Measurements from ENCODE around the gene CTH.
"Not testable (repeated sequence)": the region's sequence is repeated elsewhere in the genome, so short reads cannot be mapped to it uniquely, and the experiment has no call there.

CTH gene

DNA sequence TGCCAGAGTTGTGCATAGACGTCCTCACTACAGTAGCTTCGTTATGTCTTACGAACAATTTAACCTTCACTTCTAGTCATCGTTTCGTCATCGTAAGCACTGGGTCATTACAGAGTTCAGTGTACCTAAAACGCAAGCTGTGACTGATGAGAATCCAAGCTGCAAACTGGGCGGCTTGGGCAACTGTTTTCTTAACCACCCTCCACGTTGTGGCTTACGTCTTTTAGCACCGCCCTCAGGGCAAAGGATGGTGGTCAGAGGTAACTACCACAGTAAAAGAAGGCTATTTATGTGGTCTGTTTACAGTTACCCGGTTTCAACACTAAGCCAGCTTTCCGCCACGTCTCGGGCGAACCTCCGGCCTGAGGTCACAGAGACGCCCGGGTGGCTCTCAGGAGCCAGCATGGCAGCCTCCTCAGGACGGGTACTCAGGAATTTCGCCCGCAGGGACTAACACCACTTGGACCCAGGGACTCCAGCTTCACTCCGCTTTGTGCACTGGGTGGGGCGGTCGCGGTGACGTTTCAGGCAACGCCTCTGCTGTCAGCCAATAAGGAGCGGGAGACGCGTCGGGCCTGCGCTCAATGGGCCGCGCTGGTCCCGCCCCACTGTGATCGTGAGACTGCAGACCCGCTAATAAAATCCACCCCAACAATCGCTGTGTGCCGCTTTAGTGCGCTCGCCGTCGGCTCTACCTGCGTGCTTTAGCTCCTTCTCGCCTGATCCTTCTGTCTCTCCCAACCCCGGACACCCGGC is at the start of gene CTH:
TSS of gene CTH (plus strand) at position 665 of the 756 bp plus-strand sequence. CDS start 148 bp downstream, outside the sequence.
- DNase-seq (ENCODE audit: low read depth) = peak; percentile 84

DNA sequence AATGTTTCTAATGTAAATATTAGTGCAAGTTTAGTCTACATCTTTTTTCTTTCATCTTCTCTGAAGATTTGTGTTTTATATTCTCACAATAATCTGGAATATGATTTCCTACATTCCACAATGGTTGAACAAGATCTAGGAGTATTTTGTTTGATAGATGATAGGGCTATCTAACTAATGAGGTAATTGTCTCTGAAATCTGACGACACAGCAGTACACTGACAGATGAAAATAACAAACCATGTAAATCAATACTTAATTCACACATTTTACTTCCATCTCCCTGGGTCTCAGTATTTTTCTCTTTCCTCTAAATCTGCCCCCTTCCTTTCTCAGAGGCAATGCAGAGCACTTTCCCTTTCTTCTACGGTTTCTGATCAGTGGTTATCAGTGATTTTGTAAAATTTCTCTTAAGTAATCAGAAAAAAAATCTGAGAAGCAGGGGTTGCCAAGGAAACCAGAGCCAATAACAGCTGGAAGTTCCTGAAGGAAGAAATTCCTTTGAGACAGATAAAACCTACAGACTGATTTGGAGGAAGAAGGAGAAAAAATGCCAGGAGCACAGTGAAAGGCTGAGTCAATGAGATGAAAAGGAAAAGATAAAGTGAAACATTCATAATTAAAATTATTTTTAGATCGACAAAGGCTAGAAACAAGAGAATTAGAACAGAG is 49.2 kb upstream of the CTH start:
- no peak for DNase-seq (ENCODE audit: low read depth)

DNA sequence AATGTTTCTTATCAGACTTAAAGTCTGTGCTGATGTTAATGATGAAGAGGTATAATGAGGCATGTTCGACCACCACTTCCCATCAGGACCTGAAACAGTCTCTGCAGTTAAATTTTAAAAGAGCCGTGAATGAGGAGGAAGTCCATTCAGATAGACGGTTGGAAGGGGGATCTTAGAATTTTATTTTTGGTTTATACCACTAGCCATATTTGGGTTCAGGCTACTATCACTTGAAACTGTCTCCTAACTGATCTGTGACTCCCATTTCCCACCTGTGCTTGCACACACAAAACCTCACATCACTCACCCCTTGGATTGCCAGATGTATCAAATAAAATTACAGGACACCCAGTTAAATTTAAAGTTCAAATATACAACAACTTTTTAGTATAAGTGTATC is 46.6 kb upstream of the CTH start:
- DNase-seq (ENCODE audit: low read depth) = no peak

DNA sequence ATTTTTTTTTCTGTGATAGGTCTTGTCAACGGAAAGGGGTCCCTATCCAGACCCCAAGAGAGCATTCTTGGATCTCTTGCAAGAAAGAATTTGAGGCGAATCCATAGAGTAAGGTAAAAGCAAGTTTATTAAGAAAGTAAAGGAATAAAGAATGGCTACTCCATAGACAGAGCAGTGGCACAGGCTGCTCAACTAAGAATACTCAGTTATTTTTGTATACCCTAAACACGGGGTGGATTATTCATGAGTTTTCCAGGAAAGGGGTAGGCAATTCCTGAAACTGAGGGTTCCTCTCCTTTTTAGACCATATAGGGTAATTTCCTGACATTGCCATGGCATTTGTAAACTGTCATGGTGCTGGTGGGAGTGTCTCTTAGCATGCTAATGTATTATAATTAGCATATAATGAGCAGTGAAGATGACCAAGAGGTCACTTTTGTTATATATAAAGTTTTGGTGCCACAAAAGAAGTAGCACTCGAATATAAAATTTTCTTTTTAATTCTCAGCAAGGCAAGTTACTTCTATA is 44.6 kb upstream of the CTH start:
- DNase-seq (ENCODE audit: low read depth) = not testable (repeated sequence)

DNA sequence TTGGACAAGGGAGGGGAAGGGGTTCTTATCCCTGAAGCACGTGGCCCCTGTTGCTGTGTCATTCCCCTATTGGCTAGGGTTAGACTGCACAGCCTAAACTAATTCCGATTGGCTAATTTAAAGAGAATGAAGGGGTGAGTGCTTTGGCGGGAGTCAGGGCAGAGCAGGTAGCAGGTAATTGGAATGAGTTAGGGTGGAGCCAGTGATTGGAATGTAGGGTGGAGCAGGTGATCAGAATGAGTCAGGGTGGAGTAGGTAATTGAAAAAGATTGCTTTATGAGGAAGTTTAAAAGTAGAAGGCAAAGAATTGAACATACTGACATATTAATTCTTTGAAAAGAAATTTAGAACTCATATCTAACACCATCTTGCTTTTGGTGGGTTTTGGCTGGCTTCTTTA is 44.1 kb upstream of the CTH start:
- DNase-seq (ENCODE audit: low read depth) = not testable (repeated sequence)

DNA sequence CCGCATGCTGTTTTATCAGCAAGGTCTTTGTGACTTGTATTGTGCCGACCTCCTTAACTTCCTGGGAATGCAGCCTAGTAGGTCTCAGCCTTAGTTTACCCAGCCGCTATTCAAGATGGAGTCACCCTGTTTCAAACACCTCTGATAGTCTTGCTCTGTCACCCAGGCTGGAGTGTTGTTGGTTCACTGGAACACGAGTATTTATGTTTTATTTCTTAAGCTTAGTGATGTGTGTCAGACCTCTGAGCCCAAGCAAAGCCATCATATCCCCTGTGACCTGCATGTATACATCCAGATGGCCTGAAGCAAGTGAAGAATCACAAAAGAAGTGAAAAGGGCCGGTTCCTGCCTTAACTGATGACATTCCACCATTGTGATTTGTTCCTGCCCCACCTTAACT is 43.7 kb upstream of the CTH start:
- not testable (repeated sequence) for DNase-seq (ENCODE audit: low read depth)

DNA sequence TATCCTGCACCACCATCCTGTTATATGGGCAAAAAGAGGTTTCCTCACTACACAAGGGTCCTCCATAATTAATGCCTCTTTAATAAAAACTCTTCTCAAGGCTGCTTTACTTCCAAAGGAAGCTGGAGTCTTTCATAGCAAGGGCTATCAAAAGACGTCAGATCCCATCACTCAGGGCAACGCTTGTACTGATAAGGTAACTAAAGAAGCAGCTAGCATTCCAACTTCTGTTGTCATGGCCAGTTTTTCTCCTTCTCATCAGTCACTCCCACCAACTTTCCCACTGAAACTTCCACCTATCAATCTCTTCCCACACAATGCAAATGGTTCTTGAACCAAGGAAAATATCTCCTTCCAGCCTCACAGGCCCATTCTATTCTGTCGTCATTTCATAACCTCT is 39.5 kb upstream of the CTH start:
- not testable (repeated sequence) for DNase-seq (ENCODE audit: low read depth)

DNA sequence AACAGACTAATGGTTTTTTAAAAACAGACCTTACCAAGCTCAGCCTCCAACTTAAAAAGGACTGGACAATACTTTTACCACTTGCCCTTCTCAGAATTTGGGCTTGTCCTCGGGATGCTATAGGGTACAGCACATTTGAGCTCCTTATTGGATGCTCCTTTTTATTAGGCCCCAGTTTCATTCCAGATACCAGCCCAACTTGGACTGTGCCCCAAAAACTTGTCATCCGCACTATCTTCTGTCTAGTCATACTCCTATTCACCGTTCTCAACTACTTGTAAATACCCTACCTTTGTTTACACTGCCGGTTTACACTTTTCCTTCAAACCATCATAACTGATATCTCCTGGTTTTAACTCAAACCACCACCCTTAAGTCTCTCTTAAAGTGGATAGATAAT is 38.6 kb upstream of the CTH start:
- DNase-seq (ENCODE audit: low read depth) = no peak

DNA sequence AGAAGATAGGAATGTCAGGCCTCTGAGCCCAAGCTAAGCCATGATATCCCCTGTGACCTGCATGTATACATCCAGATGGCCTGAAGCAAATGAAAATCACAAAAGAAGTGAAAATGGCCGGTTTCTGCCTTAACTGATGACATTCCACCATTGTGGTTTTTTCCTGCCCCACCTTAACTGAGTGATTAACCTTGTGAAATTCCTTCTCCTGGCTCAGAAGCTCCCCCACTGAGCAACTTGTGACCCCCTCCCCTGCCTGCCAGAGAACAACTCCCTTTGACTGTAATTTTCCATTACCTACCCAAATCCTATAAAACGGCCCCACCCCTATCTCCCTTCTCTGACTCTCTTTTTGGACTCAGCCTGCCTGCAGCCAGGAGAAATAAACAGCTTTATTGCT is 37.5 kb upstream of the CTH start:
- not testable (repeated sequence) for DNase-seq (ENCODE audit: low read depth)

DNA sequence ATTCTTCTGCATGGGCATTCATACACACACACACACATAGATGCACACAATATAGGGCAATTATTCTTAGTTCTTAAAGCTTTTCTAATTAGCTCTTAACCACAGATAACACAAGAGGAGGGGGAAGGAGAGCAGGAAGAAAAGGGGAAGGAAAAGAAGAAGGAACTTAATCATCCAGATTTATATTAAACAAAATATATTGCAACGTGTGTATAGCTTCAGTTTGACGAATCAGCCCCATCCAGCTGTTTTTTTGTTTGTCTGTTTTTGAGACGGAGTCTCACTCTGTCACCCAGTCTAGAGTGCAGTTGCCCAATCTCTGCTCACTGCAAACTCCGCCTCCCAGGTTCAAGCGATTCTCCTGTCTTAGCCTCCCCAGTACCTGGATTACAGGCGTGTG is 34.9 kb upstream of the CTH start:
- no peak for DNase-seq (ENCODE audit: low read depth)

DNA sequence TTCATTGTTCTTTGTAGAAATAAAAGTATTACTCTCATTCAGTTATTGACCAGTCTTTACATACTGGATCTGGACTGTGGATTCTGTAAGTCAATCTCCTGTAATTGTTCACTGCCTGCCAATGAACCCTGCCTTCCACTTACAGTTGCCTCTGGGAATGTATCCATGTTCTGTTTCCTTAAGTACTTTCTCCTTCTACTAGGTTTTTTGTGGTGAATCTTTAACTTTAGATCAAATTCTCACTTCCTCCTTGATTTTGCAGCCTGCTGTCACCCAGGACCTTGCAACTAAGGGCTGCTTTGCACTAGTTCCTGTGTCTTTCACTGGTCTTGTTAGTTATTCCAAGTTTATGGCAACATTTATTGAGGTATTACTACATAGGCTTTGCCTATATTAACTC is 28.4 kb upstream of the CTH start:
- no peak for DNase-seq (ENCODE audit: low read depth)

DNA sequence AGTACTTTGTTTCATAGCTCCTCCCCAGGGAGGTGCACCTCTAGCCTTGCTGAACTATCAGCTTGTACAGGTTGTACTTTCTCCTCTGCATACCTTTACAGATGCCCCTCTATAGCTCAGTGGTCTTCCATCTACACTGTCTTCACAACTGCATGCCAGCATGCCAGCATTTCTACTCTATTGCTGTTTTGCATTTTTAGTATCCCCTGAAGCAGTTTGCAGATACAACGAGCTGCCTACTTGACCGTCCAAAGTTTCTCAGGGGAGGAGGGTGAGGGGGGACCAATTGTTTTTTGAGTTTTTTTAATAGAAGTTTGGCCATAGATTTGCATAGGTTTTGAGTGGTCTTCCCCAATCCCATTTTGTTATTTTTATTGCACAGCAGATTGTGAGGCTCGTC is 27.6 kb upstream of the CTH start:
- no peak for DNase-seq (ENCODE audit: low read depth)

DNA sequence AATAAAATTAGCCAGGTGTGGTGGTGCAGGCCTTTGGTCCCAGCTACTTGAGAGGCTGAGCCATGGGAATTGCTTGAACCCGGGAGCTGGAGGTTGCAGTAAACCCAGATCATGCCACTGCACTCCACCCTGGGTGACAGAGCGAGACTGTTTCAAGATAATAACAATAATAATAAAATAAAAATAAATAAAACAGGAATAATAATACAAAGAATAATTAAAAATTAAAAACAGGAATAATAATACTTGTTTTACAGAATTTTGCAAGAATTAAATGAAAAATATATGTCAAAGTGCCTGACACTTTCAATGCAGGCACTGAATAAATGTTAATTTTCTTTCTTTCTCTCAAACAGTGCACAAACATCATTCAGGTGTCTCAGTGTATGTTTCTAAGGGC is 26.5 kb upstream of the CTH start:
- no peak for DNase-seq (ENCODE audit: low read depth)

DNA sequence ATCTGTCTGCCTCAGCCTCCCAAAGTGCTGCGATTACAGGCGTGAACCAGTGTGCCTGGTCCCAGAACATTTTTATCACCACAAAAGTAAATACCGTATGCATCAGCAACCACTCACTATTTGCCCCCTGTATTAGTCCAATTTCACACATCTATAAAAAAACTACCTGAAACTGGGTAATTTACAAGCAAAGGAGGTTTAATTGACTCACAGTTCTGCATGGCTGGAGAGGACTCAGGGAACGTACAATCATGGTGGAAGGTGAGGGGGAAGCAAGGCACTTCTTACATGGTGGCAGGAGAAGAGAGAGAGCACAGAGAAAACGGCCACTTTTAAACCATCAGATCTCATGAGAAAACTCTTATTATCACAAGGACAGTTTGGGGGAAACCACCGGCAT is 25.6 kb upstream of the CTH start:
- no peak for DNase-seq (ENCODE audit: low read depth)

DNA sequence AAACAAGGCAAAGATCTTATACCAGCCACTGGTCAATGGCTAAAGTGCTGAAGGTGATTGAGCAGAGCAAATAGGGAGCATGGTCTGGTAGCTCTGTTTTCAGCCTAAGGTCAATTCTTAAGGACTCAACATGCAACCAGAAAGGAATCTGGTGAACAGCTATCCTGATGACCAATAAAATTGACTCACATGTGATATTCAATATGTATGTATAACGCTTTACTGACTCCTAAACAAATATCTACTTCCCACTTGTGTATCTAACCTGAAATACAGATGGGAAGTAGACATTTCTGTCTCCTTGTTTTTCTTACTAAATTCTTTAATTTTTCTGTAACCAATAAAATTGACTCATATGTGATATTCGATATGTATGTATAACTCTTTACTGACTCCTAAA is 24.9 kb upstream of the CTH start:
- DNase-seq (ENCODE audit: low read depth) = no peak

DNA sequence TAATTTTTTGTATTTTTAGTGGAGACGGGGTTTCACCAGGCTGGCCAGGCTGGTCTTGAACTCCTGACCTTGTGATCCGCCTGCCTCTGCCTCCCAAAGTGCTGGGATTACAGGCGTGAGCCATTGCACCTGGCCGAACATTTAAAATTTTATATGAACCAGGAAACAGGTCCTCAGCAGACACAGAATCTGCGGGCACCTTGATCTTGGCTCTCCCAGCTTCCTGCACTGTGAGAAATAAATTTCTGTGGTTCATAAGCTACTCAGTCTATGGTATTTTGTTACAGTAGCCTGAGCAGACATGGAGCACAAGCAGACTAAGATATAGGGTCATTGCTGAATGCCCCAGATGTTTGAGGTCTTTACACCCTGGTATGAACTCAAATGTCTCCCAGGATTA is 23.6 kb upstream of the CTH start:
- no peak for DNase-seq (ENCODE audit: low read depth)

DNA sequence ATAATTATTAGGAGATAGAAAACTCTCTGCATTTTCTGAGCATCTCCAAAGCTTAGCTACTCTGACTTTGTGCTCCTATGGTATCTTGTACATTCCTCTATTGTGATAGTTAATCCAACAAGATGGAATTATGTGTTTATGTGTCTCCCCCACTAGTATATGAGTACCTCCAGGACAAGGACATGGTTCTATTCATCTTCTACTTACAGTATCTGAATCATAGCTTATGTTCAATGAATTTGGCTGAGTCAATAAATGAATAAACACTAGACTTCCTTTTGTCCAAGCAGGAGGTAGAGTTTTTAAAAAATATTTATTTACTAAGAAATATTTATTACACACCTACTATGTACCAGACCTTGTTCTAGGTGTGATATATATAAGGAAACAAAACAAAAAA is 18.4 kb upstream of the CTH start:
- no peak for DNase-seq (ENCODE audit: low read depth)

DNA sequence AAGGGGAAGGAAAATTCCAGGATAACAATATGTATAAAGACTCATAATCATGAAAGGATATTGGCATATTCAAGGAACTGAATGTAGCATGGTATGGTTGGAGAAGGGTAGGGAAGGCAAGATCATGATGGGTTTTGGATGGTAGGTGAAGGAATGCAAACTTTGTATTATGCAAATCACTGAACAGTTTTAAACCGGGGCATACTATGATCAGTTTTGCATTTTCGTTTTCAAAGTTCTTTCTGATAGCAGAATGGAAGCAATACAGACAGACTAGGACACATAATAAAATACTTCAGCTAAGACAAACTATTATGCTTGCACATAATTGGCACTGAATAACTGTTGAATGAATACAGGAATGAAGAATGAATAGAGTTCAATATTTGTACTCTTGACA is 14.5 kb upstream of the CTH start:
- DNase-seq (ENCODE audit: low read depth) = no peak

DNA sequence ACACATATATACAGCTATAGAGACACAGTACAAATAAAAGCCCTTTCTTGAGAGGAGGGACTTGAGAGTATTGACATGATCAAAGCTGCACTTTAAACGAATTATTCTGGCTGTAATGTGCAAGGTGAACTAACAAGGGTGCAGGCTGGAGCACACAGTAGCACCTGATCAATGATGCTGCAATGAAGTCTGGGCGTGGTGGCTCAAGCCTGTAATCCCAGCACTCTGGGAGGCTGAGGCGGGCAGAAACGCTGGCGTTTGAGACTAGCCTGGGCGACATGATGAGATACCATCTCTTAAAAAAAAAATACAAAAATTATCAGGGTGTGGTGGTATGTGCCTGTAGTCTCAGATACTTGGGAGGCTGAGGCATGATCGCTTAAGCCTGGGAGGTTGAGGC is 14.1 kb upstream of the CTH start:
- DNase-seq (ENCODE audit: low read depth) = no peak

DNA sequence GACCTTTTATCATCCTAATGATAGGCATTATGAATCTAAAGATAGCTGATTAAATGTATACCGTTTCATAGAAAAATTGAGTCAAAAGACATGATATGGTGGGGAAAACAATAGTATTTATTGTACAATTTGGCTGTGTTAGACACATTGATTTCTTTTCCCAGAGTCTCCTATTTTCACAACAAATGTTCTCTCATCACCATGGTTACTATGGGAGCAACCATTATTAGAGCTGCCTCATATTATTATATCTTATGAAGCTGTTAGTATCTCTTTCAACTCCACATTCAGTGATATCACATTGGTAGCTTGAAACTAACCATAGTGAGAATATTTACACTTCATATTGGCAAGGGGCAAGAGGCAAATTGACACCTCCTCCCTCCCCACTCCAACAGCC is 10.7 kb upstream of the CTH start:
- no peak for DNase-seq (ENCODE audit: low read depth)

DNA sequence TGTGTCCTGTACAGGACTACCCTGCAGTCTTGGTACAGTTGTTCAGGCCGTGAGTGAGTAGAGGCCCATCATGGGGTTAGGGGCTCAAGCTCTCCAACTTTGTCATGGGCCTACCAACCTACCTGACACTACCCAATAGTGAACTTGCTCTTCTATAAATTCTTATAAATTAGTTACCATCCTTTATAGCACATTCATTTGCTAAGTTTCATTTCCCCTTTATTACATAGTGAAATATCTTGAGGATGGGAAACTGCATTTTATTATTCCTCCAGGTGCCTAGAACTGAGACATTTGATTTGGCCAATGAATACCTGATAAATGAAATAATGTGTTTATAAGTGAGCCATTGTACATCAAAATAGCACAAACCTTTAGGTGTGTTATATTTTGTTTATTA is 9.1 kb upstream of the CTH start:
- no peak for DNase-seq (ENCODE audit: low read depth)

DNA sequence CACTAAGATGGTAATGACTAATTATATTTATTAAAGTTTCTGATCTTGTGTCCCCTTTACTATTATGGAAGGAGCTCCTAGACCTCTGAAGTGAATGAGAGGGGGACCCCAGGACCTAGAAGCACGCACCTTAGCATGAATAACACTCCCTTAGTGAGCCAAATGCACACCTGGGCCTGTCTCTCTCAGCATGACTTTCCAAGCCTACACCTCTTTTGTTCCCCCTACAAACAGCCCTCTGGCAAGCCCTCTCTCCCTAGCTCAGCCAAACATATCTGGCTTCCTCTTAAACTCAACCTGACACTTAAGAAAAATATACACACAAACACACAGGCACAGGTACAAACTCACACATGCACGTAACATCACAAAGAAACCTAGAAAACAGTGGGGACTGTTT is 7.3 kb upstream of the CTH start:
- no peak for DNase-seq (ENCODE audit: low read depth)

DNA sequence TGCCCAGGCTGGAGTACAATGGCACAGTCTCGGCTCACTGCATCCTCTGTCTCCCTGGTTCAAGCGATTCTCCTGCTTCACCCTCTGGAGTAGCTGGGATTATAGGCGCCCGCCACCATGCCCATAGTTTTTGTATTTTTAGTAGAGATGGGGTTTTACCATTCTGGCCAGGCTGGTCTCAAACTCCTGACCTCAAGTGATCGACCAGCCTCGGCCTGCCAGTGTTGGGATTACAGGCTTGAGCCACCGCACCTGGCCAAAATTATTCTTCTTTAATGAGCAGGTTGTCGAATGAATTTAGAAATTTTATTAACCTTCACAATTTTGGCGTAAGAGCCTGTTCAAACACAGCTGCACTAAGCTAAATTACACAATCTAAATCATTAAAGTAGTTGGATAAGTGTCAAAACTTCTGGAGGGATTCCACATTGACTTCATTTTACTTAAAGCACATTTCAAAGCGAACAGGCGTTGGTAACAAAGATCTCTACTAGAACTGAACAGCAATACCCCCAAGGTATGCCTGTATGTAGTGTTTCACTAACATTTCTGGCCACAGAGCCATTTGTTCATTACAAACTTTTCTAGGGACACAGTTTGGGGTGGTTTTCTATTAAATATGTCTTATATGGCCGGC is 5.2 kb upstream of the CTH start:
- DNase-seq (ENCODE audit: low read depth) = no peak

All from activated T-cell treated with anti-CD3 and anti-CD28 coated beads for 24 hours (primary cell).